NT2/D1 (cell line): Measurements from ENCODE around the gene KPNA3.

Experiments
- SUZ12 ChIP-seq: IDR thresholded peaks from 2 replicates; pipeline ENCODE4 v1.6.1; 2011; ENCODE audit not compliant: insufficient read length, insufficient read depth; ENCODE audit errors: extremely low read depth
- YY1 ChIP-seq: IDR thresholded peaks from 2 replicates; pipeline ENCODE4 v1.6.1; 2011; ENCODE audit not compliant: insufficient read length, insufficient read depth
- ZNF274 ChIP-seq: IDR thresholded peaks from 2 replicates; pipeline ENCODE4 v1.6.1; 2011; ENCODE audit warnings: mild to moderate bottlenecking, low read depth, low read length

- no peak for TF ChIP-seq YY1
- TF ChIP-seq ZNF274 = no peak
- TF ChIP-seq SUZ12 = no peak
These were observed 110.5 kb downstream of the KPNA3 start for GRCh38 chr13:49681842-49682435.
